GM18519 (cell line): ENCODE results near the gene CLASP2.

Experiments used
- ATAC-seq: cut with Tn5 transposase; IDR thresholded peaks from one replicate; pipeline ENCODE4 v1.9.1; 2021; ENCODE audit warnings: mild to moderate bottlenecking, moderate library complexity; ENCODE audit not compliant: unreplicated experiment, low FRiP score

Gene CLASP2

DNA sequence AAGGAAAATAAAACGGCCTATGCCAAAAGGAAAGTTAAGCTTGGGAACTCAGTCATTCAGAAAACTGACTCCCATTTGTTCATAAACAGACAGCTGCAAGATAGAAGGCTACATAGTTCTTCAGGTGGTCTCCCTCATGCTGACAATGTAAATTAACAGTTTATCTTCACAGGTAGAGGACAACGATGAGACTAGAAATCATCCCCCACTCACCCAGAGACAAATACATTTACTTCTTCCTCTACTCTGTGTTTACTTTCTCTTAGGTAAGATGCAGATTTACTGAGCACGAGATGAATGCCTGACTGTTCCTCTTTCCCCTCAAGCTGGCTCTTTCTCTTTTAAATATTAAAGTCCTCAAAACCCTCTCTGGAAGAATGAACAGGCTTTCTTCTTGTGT, 160.2 kb downstream of the CLASP2 start:
- no peak for ATAC-seq

- no peak for ATAC-seq
These were observed 160.8 kb downstream of the CLASP2 start for GRCh38 chr3:33557279-33557678.

DNA sequence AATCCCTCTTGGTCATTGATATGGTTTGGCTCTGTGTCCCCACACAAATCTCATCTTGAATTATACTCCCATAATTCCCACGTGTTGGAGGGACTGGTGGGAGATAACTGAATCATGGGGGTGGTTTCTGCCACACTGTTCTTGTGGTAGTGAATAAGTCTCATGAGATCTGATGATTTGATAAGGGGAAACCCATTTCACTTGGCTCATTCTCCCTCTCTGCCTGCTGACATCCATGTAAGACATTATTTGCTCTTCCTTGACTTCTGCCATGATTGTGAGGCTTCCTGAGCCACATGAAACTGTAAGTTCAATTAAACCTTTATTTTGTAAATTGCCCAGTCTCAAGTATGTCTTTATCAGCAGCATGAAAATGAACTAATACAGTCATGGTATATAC, 171.0 kb downstream of the CLASP2 start:
- ATAC-seq: no peak

DNA sequence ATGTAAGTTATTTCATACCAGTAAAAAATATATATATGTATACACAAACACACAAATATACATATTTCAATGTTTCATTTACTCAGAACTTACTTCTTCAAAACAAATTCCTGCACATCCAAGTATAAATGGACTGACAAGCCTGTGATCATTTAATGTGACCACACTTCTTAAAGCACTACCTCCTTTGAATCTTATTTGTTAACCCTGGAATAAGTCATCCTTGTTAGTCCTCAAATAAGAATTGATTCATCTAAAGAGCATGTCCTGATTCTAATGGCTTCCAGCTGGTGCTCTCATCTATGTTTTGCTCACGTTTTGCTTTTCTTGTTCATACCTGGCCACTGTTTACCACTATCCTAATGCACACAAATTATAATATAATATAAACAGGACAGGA, 173.9 kb downstream of the CLASP2 start:
- no peak for ATAC-seq

GRCh38 chr3:33543601-33544000, 174.5 kb downstream of the CLASP2 start:
- ATAC-seq: no peak

GRCh38 chr3:33541918-33542317, 176.1 kb downstream of the CLASP2 start:
- no peak for ATAC-seq

DNA sequence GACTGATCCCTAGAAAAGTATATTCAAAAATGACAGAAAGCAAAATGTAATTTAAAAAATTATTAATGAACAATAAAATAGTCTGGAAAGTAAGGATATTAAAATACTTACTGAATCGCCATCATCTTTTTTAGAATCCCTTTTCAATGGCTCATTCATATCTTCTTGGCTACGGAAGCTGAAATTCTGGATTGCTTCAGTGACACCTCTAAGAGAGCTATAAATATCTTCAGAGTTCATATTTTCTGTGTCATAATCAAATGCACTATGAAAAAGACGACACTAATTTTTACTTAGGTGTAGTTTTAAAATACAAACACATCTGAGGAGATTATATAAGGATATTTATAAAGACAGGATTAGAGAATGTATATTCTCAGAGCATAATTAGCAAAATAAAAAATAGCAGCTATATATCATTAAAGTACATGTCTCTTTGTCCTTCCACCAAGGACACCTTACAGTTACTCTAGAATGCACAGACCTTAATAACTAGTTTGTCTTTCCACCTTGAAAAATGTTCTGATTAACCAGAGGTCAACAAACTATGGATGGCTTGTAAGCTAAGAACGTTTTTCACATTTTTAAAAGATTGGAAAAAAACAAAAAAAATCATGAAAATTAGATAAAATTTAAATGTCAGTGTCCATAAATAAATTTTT, 179.2 kb downstream of the CLASP2 start:
- no peak for ATAC-seq

- no peak for ATAC-seq
These were observed 180.9 kb downstream of the CLASP2 start for GRCh38 chr3:33537133-33537532.

- no peak for ATAC-seq
These were observed 191.3 kb downstream of the CLASP2 start for GRCh38 chr3:33526787-33527186.

DNA sequence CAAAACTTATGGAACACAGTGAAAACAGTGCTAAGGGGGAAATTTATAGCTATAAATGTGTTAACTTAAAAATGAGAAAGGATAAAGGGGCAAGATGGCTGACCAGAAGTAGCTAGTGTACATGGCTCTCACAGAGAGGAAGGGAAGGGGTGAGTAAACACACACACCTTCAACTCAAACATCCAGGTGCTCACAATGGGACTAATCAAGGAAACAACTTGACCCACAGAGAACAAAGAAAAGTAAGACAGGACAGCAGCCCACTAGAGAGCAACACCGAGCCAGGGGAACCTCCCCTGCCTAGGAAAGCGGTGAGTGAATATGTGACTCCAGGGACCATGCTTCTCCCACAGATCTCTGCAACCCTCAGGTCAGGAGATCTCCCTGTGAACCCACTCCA, 192.8 kb downstream of the CLASP2 start:
- ATAC-seq: no peak

DNA sequence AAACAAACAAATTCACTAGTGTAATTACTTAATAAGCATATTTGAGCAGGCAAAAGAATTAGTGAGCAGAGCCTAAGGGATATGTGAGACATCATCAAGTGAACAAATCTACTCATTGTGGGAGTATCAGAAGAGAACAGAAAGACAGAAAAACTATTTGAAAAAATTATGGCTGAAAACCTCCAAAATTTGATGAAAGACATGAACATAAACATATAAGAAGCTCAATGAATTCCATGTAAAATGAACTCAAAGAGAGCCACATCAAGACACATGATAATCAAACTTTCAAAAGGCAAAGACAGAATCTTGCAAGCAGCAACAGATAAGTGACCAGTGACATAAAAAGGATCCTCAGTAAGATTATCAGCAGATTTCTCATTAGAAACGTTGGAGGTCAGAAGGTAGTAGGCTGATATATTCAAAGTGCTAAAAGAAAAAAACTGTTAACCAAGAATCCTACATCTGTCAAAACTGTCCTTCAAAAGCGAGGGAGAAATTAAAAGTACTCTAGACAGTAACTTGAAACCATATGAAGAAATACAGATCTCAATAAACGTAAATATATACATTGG, 194.9 kb downstream of the CLASP2 start:
- no peak for ATAC-seq

GRCh38 chr3:33521736-33522135, 196.3 kb downstream of the CLASP2 start:
- ATAC-seq: no peak

- ATAC-seq: no peak
These were observed 204.7 kb downstream of the CLASP2 start for GRCh38 chr3:33513262-33513863.

DNA sequence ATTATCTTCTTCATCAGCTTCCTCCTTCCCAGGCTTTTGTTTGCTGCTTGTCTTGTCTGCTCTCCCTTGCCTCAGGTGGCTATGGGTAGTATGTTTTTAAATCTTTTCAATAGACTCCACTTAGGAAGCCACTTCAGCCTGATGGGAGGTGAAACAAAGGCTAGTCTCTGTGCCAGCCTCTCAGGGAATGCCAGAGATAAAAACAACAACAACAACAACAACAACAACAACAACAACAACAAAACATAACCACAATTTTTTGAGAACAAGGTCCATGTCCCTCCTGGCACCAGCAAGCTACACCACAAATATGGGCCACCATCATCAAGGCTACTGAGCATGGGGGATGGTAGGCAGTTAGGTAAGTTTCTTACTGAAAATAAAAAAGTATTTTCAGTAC, 213.0 kb downstream of the CLASP2 start:
- no peak for ATAC-seq

GRCh38 chr3:33496449-33496848, 221.6 kb downstream of the CLASP2 start:
- ATAC-seq: no peak

DNA sequence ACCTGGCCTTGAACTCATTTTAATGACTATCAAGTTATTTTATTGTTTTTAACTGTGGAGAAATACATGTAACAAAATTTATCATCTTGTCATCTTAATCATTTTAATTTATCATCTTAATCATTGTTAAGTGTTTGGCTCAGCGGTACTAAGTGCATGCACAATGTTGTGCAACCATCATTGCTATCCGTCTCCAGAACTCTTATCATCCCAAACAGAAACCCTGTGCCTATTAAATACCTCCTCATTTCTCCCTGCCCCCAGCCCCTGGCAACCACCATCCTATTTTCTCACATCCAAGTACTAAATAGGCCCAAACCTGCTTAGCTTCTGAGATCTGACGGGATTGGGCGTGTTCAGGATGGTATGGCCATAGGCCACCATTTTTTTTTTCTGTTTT, 226.3 kb downstream of the CLASP2 start:
- ATAC-seq: no peak

DNA sequence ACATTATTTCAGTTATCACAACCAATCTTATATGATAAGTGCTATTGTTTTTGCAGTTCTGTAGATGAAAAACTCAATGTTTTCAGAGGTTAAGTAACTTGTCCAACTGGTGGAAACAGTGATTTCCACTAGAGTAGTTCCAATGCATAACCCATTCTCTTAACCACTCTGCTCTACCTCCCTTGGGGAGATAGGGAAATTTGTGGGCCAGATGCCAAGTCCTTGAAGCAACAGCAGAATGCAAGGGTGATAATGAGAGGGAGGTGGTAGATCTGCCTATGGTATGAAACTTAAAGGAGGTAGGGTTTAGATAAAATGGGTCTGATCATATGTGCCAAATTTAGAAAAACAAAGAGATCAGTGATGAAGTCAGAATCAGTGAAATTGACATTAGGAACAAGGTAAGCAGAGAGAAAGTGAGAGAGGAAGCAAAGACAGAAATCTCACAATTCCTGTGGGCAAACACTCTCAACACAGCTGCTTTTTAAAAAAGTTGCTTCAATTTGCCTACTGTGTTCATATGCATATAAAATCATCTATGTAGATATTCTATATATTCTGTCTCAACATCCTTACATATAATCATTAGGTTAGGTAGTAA, 227.3 kb downstream of the CLASP2 start:
- ATAC-seq: no peak

- no peak for ATAC-seq
These were observed 229.4 kb downstream of the CLASP2 start for GRCh38 chr3:33488683-33489082.

DNA sequence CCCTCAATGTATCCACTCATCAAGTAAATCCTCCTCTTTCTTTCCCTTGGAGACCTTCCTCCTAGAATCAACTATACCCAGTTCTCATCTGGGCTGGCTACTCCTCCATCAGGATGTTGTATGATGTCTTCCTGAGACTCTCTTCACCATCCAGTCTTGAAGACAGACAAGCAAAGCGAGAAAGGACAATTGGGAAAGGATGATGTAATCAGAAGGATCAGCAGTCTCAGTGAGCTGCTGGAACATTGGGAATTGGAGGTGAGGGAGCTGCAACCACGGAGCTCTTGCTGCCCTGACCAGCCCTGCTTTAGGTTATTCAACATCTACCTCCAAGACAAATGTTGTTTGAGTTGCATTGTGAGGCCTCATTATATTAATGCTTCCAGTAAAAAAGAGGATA, 229.8 kb downstream of the CLASP2 start:
- no peak for ATAC-seq

DNA sequence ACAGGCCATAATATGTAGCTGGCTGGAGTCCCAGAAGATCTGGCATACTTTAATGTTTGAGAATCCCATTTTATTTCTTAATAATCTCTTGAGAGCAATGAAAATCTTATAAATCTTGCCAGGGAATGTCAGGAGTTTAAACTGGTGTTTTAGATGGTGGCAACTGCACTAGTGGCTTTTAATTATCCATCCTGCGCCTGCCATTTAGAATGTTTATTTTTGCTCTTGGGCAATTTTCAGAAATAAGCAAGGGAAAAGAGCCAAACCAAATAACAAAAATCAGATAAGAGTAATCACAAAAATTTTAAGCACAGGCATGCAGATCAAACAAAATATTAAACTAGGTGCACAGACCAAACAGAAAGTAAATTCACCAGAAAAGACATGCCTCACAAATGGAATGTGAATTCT, 235.9 kb downstream of the CLASP2 start:
- ATAC-seq: no peak

GRCh38 chr3:33474896-33475295, 243.2 kb downstream of the CLASP2 start:
- no peak for ATAC-seq

DNA sequence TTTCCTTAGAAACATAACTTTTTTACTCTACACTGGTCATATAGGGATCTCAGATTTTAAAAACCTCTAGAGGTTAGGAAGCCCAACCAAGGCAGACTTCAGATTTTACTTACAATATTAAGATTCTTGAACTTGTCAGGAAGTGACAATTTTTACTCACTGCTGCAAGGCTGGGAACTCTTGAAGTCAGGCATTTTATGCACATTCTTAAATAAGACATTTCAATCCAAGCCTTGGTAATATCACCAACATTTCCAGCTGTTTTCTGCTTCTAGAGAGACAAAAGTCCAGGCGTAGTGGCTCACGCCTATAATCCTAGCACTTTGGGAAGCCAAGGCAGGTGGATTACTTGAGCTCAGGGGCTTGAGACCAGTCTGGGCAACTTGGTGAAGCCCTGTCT, 244.2 kb downstream of the CLASP2 start:
- no peak for ATAC-seq
